ENCODE measurements around the gene BIK.

BIK gene

GRCh38 chr22:43171019-43171491, 60.5 kb downstream of the BIK start:
- Mint-ChIP-seq H3K9me3 (no peaks in the 10 kb centered on the region), H3K27ac (peak overlapping the region; percentile 10), H3K4me3 (no peak overlapping the region), H3K4me1 (no peaks in the 10 kb centered on the region), H3K36me3 (peaks cover 49% of the 10 kb centered on the region)
- peak; percentile 5 for ATAC-seq
- DNase-seq (ENCODE audit: low spot score in 2 of 2), result no peak

- no peaks in the 10 kb centered on the region for H3K9me3 Mint-ChIP-seq
- peaks cover 54% of the 10 kb centered on the region for H3K36me3 Mint-ChIP-seq
- no peak for DNase-seq (ENCODE audit: low spot score in 2 of 2)
These were observed 61.1 kb downstream of the BIK start for GRCh38 chr22:43171607-43172006.

GRCh38 chr22:43172191-43172590, 61.6 kb downstream of the BIK start:
- H3K36me3 Mint-ChIP-seq, result peaks cover 59% of the 10 kb centered on the region
- ATAC-seq, result no peak
- DNase-seq (ENCODE audit: low spot score in 2 of 2), result no peak
- H3K27ac Mint-ChIP-seq, result no peak overlapping the region
- H3K4me3 Mint-ChIP-seq, result no peak overlapping the region
- no peaks in the 10 kb centered on the region for H3K4me1 Mint-ChIP-seq
- no peaks in the 10 kb centered on the region for H3K9me3 Mint-ChIP-seq

More at GRCh38 chr22:43171607-43172006, 61.1 kb downstream of the BIK start:
- Mint-ChIP-seq H3K27ac (no peak overlapping the region), H3K4me1 (no peaks in the 10 kb centered on the region), H3K4me3 (no peak overlapping the region)
- ATAC-seq, result no peak

- no peak for ATAC-seq
- Mint-ChIP-seq H3K4me1 (no peaks in the 10 kb centered on the region), H3K4me3 (no peak overlapping the region), H3K36me3 (peaks cover 65% of the 10 kb centered on the region), H3K9me3 (no peaks in the 10 kb centered on the region), H3K27ac (no peak overlapping the region)
- DNase-seq (ENCODE audit: low spot score in 2 of 2), result no peak
These were observed 63.0 kb downstream of the BIK start for GRCh38 chr22:43173566-43173965.

GRCh38 chr22:43173976-43174720, 63.6 kb downstream of the BIK start:
- no peak for DNase-seq (ENCODE audit: low spot score in 2 of 2)
- no peak for ATAC-seq
- Mint-ChIP-seq H3K27ac (no peak overlapping the region), H3K36me3 (peaks cover 70% of the 10 kb centered on the region), H3K9me3 (no peaks in the 10 kb centered on the region), H3K4me1 (no peaks in the 10 kb centered on the region), H3K4me3 (no peak overlapping the region)

- H3K27ac Mint-ChIP-seq, result no peak overlapping the region
- H3K36me3 Mint-ChIP-seq, result peaks cover 72% of the 10 kb centered on the region
- ATAC-seq, result no peak
- no peak for DNase-seq (ENCODE audit: low spot score in 2 of 2)
- no peaks in the 10 kb centered on the region for H3K4me1 Mint-ChIP-seq
- no peaks in the 10 kb centered on the region for H3K9me3 Mint-ChIP-seq
- H3K4me3 Mint-ChIP-seq, result no peak overlapping the region
These were observed 64.5 kb downstream of the BIK start for GRCh38 chr22:43174941-43175531.

GRCh38 chr22:43176090-43176489, 65.5 kb downstream of the BIK start:
- no peak for ATAC-seq
- Mint-ChIP-seq H3K27ac (no peak overlapping the region), H3K36me3 (peaks cover 62% of the 10 kb centered on the region), H3K9me3 (no peaks in the 10 kb centered on the region), H3K4me3 (no peak overlapping the region), H3K4me1 (no peaks in the 10 kb centered on the region)
- DNase-seq (ENCODE audit: low spot score in 2 of 2), result no peak

GRCh38 chr22:43177479-43177878, 66.9 kb downstream of the BIK start:
- H3K4me3 Mint-ChIP-seq, result no peak overlapping the region

More at GRCh38 chr22:43177479-43177878, 66.9 kb downstream of the BIK start:
- DNase-seq (ENCODE audit: low spot score in 2 of 2) (no peak), ATAC-seq (no peak)
- Mint-ChIP-seq H3K9me3 (no peaks in the 10 kb centered on the region), H3K36me3 (peaks cover 50% of the 10 kb centered on the region), H3K4me1 (peaks cover 5% of the 10 kb centered on the region), H3K27ac (no peak overlapping the region)

Data from stimulated activated effector memory CD8-positive, alpha-beta T cell treated with anti-CD3 and anti-CD28 coated beads, Interleukin-12 subunit alpha, Interleukin-12 subunit beta, amount 100 ng/mL, for 72 hours (primary cell).